Stimulated activated effector memory CD8-positive, alpha-beta T cell treated with anti-CD3 and anti-CD28 coated beads, Interleukin-12 subunit alpha, Interleukin-12 subunit beta, amount 100 ng/mL, for 72 hours (primary cell): ENCODE measurements around the gene SCARB2.
"Not testable (repeated sequence)": the region's sequence is repeated elsewhere in the genome, so short reads cannot be mapped to it uniquely, and the experiment has no call there.

Source experiments
- ATAC-seq: fragments of 150-1000 bp; cut with Tn5 transposase; 2 replicates; pipeline ENCODE4 v1.10.0; 2021
- DNase-seq, 2 donors: peaks; one replicate each; pipeline ENCODE4 v3.0.0; 2021 to 2022; ENCODE audit warnings: low spot score in 2 of 2
- H3K27ac Mint-ChIP-seq: one replicate; pipeline ENCODE4 v1.8.0; 2022; ENCODE audit warnings: mild to moderate bottlenecking, mixed read lengths
- H3K36me3 Mint-ChIP-seq: one replicate; pipeline ENCODE4 v1.8.0; 2022; ENCODE audit warnings: mild to moderate bottlenecking, mixed read lengths
- H3K4me1 Mint-ChIP-seq: one replicate; pipeline ENCODE4 v1.8.0; 2022; ENCODE audit warnings: mixed read lengths
- H3K4me3 Mint-ChIP-seq: one replicate; pipeline ENCODE4 v1.8.0; 2022; ENCODE audit warnings: mild to moderate bottlenecking, mixed read lengths
- H3K9me3 Mint-ChIP-seq: one replicate; pipeline ENCODE4 v1.8.0; 2022; ENCODE audit warnings: mixed read lengths

The SCARB2 gene

GRCh38 chr4:76213415-76214176 is at the start of gene SCARB2:
Gene SCARB2, minus strand, starts transcription at chr4:76213824. Its CDS starts 281 bp downstream, at chr4:76213543.
- Mint-ChIP-seq H3K27ac (peak within 1 kb of the TSS; percentile 79), H3K4me3 (peak within 1 kb of the TSS; percentile 76), H3K36me3 (no peaks in the 10 kb centered on the region), H3K4me1 (peaks cover 33% of the 10 kb centered on the region), H3K9me3 (no peaks in the 10 kb centered on the region)
- peak; percentile 80 for ATAC-seq
- peak; percentile 57 to 85 for DNase-seq

GRCh38 chr4:76260571-76260970 is 46.9 kb upstream of the SCARB2 start:
- ATAC-seq (no peak), DNase-seq (no peak)
- Mint-ChIP-seq H3K4me3 (no peak overlapping the region), H3K4me1 (no peaks in the 10 kb centered on the region), H3K27ac (no peak overlapping the region), H3K9me3 (no peaks in the 10 kb centered on the region), H3K36me3 (no peaks in the 10 kb centered on the region)

GRCh38 chr4:76257824-76258223 is 44.2 kb upstream of the SCARB2 start:
- no peaks in the 10 kb centered on the region for H3K36me3 Mint-ChIP-seq
- ATAC-seq (no peak), DNase-seq (no peak)
- no peaks in the 10 kb centered on the region for H3K4me1 Mint-ChIP-seq
- no peaks in the 10 kb centered on the region for H3K9me3 Mint-ChIP-seq
- no peak overlapping the region for H3K27ac Mint-ChIP-seq
- no peak overlapping the region for H3K4me3 Mint-ChIP-seq

- Mint-ChIP-seq H3K4me1 (no peaks in the 10 kb centered on the region), H3K36me3 (no peaks in the 10 kb centered on the region), H3K4me3 (no peak overlapping the region), H3K27ac (no peak overlapping the region), H3K9me3 (no peaks in the 10 kb centered on the region)
- ATAC-seq (no peak), DNase-seq (no peak)
Observed at GRCh38 chr4:76256968-76257367, 43.3 kb upstream of the SCARB2 start.

GRCh38 chr4:76256032-76256431 is 42.4 kb upstream of the SCARB2 start:
- Mint-ChIP-seq H3K36me3 (no peaks in the 10 kb centered on the region), H3K27ac (no peak overlapping the region), H3K4me3 (no peak overlapping the region), H3K9me3 (no peaks in the 10 kb centered on the region), H3K4me1 (peaks cover 6% of the 10 kb centered on the region)
- DNase-seq (no peak), ATAC-seq (no peak)

DNA sequence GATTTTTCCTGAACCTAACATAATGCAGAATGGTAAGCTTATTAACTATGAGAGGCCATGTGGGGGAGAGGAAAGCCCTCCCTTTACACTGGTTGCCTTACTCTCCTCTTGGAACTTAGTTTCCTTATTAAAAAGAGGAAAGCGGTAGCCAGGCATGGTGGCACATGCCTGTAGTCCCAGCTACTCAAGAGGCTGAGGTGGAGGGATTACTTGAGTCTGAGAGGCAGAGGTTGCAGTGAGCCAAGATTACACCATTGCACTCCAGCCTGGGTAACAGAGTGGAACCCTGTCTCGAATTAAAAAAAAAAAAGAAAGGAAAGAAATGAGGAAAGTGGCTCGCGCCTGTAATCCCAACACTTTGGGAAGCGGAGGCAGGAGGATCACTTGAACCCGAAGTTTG is 39.9 kb upstream of the SCARB2 start:
- ATAC-seq (no peak), DNase-seq (no peak)
- Mint-ChIP-seq H3K4me1 (peaks cover 7% of the 10 kb centered on the region), H3K36me3 (no peaks in the 10 kb centered on the region), H3K4me3 (no peak overlapping the region), H3K27ac (no peak overlapping the region), H3K9me3 (no peaks in the 10 kb centered on the region)

- no peak for ATAC-seq
- H3K36me3 Mint-ChIP-seq: no peaks in the 10 kb centered on the region
- H3K4me3 Mint-ChIP-seq: peak overlapping the region; percentile 74
- no peaks in the 10 kb centered on the region for H3K9me3 Mint-ChIP-seq
- peaks cover 7% of the 10 kb centered on the region for H3K4me1 Mint-ChIP-seq
- DNase-seq: no peak
- H3K27ac Mint-ChIP-seq: no peak overlapping the region
Observed at GRCh38 chr4:76252271-76252653, 38.6 kb upstream of the SCARB2 start.

- Mint-ChIP-seq H3K9me3 (no peaks in the 10 kb centered on the region), H3K4me3 (peak within 1 kb of the TSS; percentile 74), H3K36me3 (no peaks in the 10 kb centered on the region), H3K27ac (peak within 1 kb of the TSS; percentile 66), H3K4me1 (peaks cover 7% of the 10 kb centered on the region)
- DNase-seq: peak; percentile 4 to 57
- ATAC-seq: peak; percentile 83
Observed at GRCh38 chr4:76251441-76252270, 38.0 kb upstream of the SCARB2 start, which contains the start of gene FAM47E. Gene FAM47E, plus strand, starts transcription at chr4:76251721. Its CDS starts 26 bp downstream, at chr4:76251747.

- Mint-ChIP-seq H3K4me1 (peaks cover 7% of the 10 kb centered on the region), H3K4me3 (peak overlapping the region; percentile 74), H3K9me3 (no peaks in the 10 kb centered on the region), H3K27ac (peak overlapping the region; percentile 66), H3K36me3 (no peaks in the 10 kb centered on the region)
- DNase-seq (no peak), ATAC-seq (no peak)
Observed at GRCh38 chr4:76250962-76251361, 37.3 kb upstream of the SCARB2 start.

DNA sequence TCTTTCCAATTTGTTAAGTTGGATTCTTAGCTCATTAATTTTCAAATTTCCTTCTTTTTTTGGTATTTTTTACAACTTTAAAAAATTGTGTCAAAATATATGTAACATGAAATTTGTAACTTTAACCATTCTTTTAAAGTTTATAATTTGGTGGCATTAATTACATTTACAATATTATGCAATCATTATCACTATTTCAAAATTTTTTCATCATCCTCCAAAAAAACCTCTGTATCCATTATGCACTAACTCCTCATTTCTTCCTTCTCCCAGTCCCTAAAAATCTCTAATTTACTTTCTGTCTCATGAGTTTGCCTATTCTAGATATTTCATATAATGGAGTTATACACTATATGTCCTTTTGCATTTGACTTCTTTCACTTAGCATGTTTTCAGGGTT is 33.2 kb upstream of the SCARB2 start:
- H3K4me3 Mint-ChIP-seq: no peak overlapping the region
- H3K27ac Mint-ChIP-seq: no peak overlapping the region

GRCh38 chr4:76246025-76246424 is 32.4 kb upstream of the SCARB2 start:
- DNase-seq (no peak), ATAC-seq (peak; percentile 8)
- Mint-ChIP-seq H3K4me1 (peaks cover 2% of the 10 kb centered on the region), H3K9me3 (no peaks in the 10 kb centered on the region), H3K4me3 (no peak overlapping the region), H3K27ac (no peak overlapping the region), H3K36me3 (no peaks in the 10 kb centered on the region)

More for the DNA sequence above, 33.2 kb upstream of the SCARB2 start:
- no peak for ATAC-seq
- H3K9me3 Mint-ChIP-seq: no peaks in the 10 kb centered on the region
- DNase-seq: no peak
- H3K4me1 Mint-ChIP-seq: peaks cover 7% of the 10 kb centered on the region
- no peaks in the 10 kb centered on the region for H3K36me3 Mint-ChIP-seq

DNA sequence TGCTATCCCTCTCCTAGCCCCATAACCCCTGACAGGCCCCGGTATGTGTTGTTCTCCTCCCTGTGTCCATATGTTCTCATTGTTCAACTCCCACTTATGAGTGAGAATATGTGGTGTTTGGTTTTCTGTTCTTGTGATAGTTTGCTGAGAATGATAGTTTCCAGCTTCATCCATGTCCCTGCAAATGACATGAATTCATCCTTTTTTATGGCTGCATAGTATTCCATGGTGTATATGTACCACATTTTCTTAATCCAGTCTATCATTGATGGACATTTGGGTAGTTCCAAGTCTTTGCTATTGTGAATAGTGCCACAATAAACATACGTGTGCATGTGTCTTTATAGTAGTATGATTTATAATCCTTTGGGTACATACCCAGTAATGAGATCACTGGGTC is 30.3 kb upstream of the SCARB2 start:
- H3K9me3 Mint-ChIP-seq, ATAC-seq, H3K4me3 Mint-ChIP-seq, DNase-seq, H3K4me1 Mint-ChIP-seq, H3K27ac Mint-ChIP-seq, H3K36me3 Mint-ChIP-seq: not testable (repeated sequence)

GRCh38 chr4:76240236-76240635 is 26.6 kb upstream of the SCARB2 start:
- ATAC-seq: no peak
- Mint-ChIP-seq H3K36me3 (no peaks in the 10 kb centered on the region), H3K4me1 (no peaks in the 10 kb centered on the region), H3K9me3 (peaks cover 13% of the 10 kb centered on the region), H3K27ac (no peak overlapping the region), H3K4me3 (no peak overlapping the region)
- no peak for DNase-seq

GRCh38 chr4:76238701-76239100 is 25.1 kb upstream of the SCARB2 start:
- H3K4me1 Mint-ChIP-seq: no peaks in the 10 kb centered on the region
- ATAC-seq: no peak
- H3K4me3 Mint-ChIP-seq: no peak overlapping the region
- H3K27ac Mint-ChIP-seq: no peak overlapping the region
- H3K9me3 Mint-ChIP-seq: peaks cover 13% of the 10 kb centered on the region
- no peaks in the 10 kb centered on the region for H3K36me3 Mint-ChIP-seq
- no peak for DNase-seq

DNA sequence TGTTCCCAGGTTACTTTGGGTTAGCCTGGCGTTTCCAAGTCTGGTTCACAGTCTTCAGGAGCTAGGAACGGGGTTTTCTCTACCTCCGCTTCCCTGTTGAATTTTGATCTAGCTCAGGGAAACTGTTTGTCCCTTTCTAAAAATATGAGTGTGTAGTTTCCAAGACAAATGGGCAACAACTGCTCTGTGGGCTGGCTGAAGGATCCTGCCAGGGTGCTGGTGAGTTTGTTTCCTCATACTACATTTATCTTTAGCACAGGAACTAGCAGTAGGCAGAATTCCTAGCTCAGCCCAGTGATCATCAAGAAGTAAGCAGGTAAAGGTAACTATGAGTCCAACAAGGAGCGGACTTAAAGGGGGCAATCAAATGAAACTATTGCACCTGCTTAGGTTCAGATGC is 24.6 kb upstream of the SCARB2 start:
- ATAC-seq (no peak), DNase-seq (no peak)
- H3K27ac Mint-ChIP-seq: no peak overlapping the region
- peaks cover 13% of the 10 kb centered on the region for H3K9me3 Mint-ChIP-seq
- no peaks in the 10 kb centered on the region for H3K4me1 Mint-ChIP-seq
- H3K36me3 Mint-ChIP-seq: no peaks in the 10 kb centered on the region
- no peak overlapping the region for H3K4me3 Mint-ChIP-seq

- H3K36me3 Mint-ChIP-seq: no peaks in the 10 kb centered on the region
- DNase-seq: no peak
- H3K9me3 Mint-ChIP-seq: peaks cover 13% of the 10 kb centered on the region
- H3K4me3 Mint-ChIP-seq: no peak overlapping the region
- H3K27ac Mint-ChIP-seq: no peak overlapping the region
- no peaks in the 10 kb centered on the region for H3K4me1 Mint-ChIP-seq
- ATAC-seq: no peak
Observed at GRCh38 chr4:76235915-76236314, 22.3 kb upstream of the SCARB2 start.
